ENCODE data around the gene TDRD7.

TDRD7 gene

DNA sequence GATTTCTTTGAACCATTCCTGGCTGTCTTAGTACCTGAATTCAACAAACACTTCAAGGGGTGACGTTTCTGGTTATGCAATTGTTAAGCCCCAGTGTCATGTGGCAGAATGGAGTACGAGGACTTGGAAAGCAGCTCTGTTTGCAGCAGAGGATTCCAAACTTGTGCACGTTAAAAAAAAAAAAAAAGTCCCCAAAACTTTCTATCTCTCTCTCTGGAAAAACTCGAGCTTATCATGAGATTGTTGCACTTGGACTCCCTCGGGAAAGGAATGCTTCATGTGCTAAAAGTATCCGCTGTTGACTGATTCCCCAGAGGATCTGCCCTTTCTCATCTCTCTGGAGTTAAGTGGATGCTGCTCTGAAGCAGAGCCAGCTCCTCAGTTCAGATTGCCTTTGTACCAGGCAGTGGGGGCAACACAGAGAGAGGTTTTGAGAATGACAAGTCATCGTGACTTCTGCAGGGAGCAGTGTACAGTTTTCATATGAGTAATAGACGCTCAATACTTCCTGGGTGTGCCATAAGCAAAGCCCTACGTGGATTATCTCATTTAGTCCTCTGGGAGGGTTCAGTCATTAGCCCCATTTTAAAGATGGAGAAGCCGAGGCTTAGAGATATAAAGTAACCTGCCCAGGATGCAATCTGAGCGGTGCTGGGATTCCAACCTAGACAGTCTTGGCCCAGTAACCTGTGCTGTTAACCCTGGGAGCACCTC lies 117.6 kb downstream of the TDRD7 start:
- DNase-seq = peak in 1 of 3 experiments; percentile 4

DNA sequence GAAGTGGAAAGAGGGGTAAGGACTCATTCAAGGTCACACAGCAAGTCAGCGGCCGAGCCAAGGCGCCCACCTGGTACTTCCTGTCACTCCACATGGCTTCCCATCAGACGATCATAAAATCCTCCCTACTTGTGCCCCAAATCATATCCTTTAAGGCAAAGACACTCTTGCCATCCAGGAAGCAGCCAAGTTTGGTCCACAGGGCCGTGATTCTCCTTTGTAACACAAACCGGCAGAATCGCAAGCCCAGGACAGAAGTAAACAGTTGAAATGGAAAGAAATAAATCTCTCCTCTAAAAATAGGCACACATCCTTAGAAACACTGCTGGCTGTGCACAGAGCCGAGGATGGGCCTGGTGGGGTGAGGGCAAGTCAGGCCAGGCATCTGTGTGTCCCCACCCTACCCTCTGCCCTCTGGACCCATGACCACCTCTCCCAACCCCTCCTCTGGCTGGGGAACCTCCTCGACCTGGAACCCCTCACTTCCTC lies 120.0 kb downstream of the TDRD7 start:
- DNase-seq = no peak

- no peak for DNase-seq
Measured at GRCh38 chr9:97534185-97534584, 122.3 kb downstream of the TDRD7 start.

- DNase-seq = no peak
Measured at GRCh38 chr9:97534961-97535594, 123.2 kb downstream of the TDRD7 start.

- DNase-seq = no peak
Measured at GRCh38 chr9:97535771-97536170, 123.9 kb downstream of the TDRD7 start.

GRCh38 chr9:97536480-97536879 lies 124.6 kb downstream of the TDRD7 start:
- DNase-seq = no peak

GRCh38 chr9:97543561-97543960 lies 131.7 kb downstream of the TDRD7 start:
- DNase-seq = peak in 2 of 3 experiments; percentile 39 to 42

- DNase-seq = no peak
Measured at GRCh38 chr9:97545486-97545885, 133.6 kb downstream of the TDRD7 start.
